H1 (cell line): ENCODE measurements around the gene COL20A1. TPM values are rescaled to one million over a fixed set of nuclear protein-coding genes. Genes with fewer than 3 reads are reported as not detected.

Experiments
- CTCF ChIA-PET: fragments of 300-600 bp; sonication (Branson Sonifier 250); formaldehyde crosslinking; loops from one replicate; lab custom pipeline; 2021; ENCODE audit not compliant: partially characterized antibody; lab: Charles Lee
- POLR2A ChIA-PET: fragments of 300-600 bp; sonication (Branson Sonifier 250); formaldehyde crosslinking; loops from one replicate; lab custom pipeline; 2021; ENCODE audit warnings: inconsistent platforms; ENCODE audit not compliant: partially characterized antibody; lab: Charles Lee
- DNase-seq, 2 experiments: peaks; one replicate each; pipeline versions ENCODE4 v3.0.0 to v3.0.0-alpha.2; 2010 to 2022; ENCODE audit warnings: low spot score in 2 of 2, low read depth in 1 of 2, mixed read lengths in 1 of 2
- FAIRE-seq: peaks from 2 replicates; lab custom pipeline; 2011; peaks lifted over from hg19 to GRCh38; lab: Jason Lieb, UNC
- H2AFZ ChIP-seq: 2 replicates; pipeline ENCODE4 v1.8.1; 2012; ENCODE audit warnings: low read length, inconsistent platforms
- H2AK5ac ChIP-seq: 2 replicates; pipeline ENCODE4 v1.6.1; 2013; ENCODE audit warnings: low read depth, low read length
- H2BK120ac ChIP-seq: replicated peaks from 2 replicates; pipeline ENCODE3; 2013; ENCODE audit warnings: low read depth, low read length, inconsistent platforms
- H2BK12ac ChIP-seq: 2 replicates; pipeline ENCODE4 v1.6.1; 2013; ENCODE audit warnings: low read depth, low read length
- H2BK15ac ChIP-seq: 2 replicates; pipeline ENCODE4 v1.6.1; 2013; ENCODE audit warnings: low read length
- H2BK20ac ChIP-seq: 2 replicates; pipeline ENCODE4 v1.6.1; 2013; ENCODE audit warnings: low read length
- H2BK5ac ChIP-seq: 2 replicates; pipeline ENCODE4 v1.6.1; 2013; ENCODE audit warnings: low read depth, low read length
- H3K14ac ChIP-seq: 2 replicates; pipeline ENCODE4 v1.6.1; 2013; ENCODE audit warnings: inconsistent platforms; ENCODE audit not compliant: insufficient read length
- H3K18ac ChIP-seq: 2 replicates; pipeline ENCODE4 v1.6.1; 2013; ENCODE audit warnings: low read length; ENCODE audit errors: extremely low read depth
- H3K23ac ChIP-seq: 2 replicates; pipeline ENCODE4 v1.6.1; 2013; ENCODE audit warnings: inconsistent platforms; ENCODE audit not compliant: insufficient read length
- H3K23me2 ChIP-seq: 2 replicates; pipeline ENCODE4 v1.6.1; 2013; ENCODE audit warnings: low read depth, low read length
- H3K27ac ChIP-seq: 2 replicates; pipeline ENCODE4 v1.6.1; 2011; ENCODE audit warnings: low read depth, low read length, inconsistent platforms
- H3K27me3 ChIP-seq, 4 experiments: replicated peaks in 1 of 4; 1 replicate in 1 of 4; 2 replicates in 3 of 4; pipeline versions ENCODE4 v1.6.1 to v1.8.1; 2011 to 2013; ENCODE audit warnings: low read length in 3 of 4, mild to moderate bottlenecking in 3 of 4, inconsistent platforms in 2 of 4, mixed read lengths in 2 of 4, moderate library complexity in 1 of 4; ENCODE audit not compliant: control insufficient read depth in 3 of 4, insufficient read depth in 3 of 4; ENCODE audit errors: extremely low read depth in 1 of 4
- H3K36me3 ChIP-seq, 4 experiments: 2 replicates each; pipeline versions ENCODE4 v1.6.1 to v1.8.1; 2011 to 2013; ENCODE audit warnings: mild to moderate bottlenecking in 4 of 4, low read length in 3 of 4, moderate library complexity in 2 of 4, control low read depth in 1 of 4, inconsistent platforms in 1 of 4; ENCODE audit not compliant: insufficient read depth in 4 of 4, control insufficient read depth in 2 of 4
- H3K4ac ChIP-seq: replicated peaks from 2 replicates; pipeline ENCODE3; 2013; ENCODE audit warnings: low read length, low read depth, mixed read lengths, inconsistent platforms; ENCODE audit not compliant: insufficient read length
- H3K4me1 ChIP-seq, 4 experiments: replicated peaks in 1 of 4; 1 replicate in 1 of 4; 2 replicates in 3 of 4; pipeline versions ENCODE4 v1.6.1 to v1.8.1; 2011 to 2013; ENCODE audit warnings: low read length in 3 of 4, inconsistent platforms in 2 of 4, mixed read lengths in 1 of 4; ENCODE audit not compliant: insufficient read depth in 4 of 4, control insufficient read depth in 3 of 4
- H3K4me2 ChIP-seq, 2 experiments: 2 replicates each; pipeline versions ENCODE4 v1.6.1 to v1.8.1; 2011 to 2013; ENCODE audit warnings: low read depth in 2 of 2, low read length in 2 of 2, control low read depth in 1 of 2, inconsistent platforms in 1 of 2, mild to moderate bottlenecking in 1 of 2; ENCODE audit not compliant: insufficient read depth in 1 of 2
- H3K4me3 ChIP-seq, 4 experiments: fragments of 200-600, 300-600 bp in 1 of 4; sonication (generic), shearing (Covaris generic), sonication (Bioruptor Twin) in 1 of 4; 2 replicates each; pipeline versions ENCODE4 v1.5.1 to v1.8.1; 2011 to 2016; ENCODE audit warnings: low read length in 4 of 4, low read depth in 3 of 4, control low read depth in 2 of 4, inconsistent platforms in 2 of 4, mild to moderate bottlenecking in 2 of 4, mixed read lengths in 1 of 4, moderate library complexity in 1 of 4; ENCODE audit not compliant: insufficient read depth in 2 of 4; ENCODE audit errors: extremely low read depth in 1 of 4
- H3K56ac ChIP-seq: replicated peaks from 2 replicates; pipeline ENCODE3; 2013; ENCODE audit warnings: low read depth, mild to moderate bottlenecking, mixed read lengths, low read length, inconsistent platforms; ENCODE audit not compliant: insufficient read length
- H3K79me1 ChIP-seq: 2 replicates; pipeline ENCODE4 v1.6.1; 2013; ENCODE audit warnings: low read depth, low read length, control low read depth
- H3K79me2 ChIP-seq, 2 experiments: 2 replicates each; pipeline versions ENCODE4 v1.6.1 to v1.8.1; 2012 to 2013; ENCODE audit warnings: low read length in 2 of 2, mild to moderate bottlenecking in 2 of 2, inconsistent platforms in 1 of 2; ENCODE audit not compliant: insufficient read depth in 2 of 2, control insufficient read depth in 1 of 2
- H3K9ac ChIP-seq, 4 experiments: replicated peaks in 1 of 4; 1 replicate in 1 of 4; 2 replicates in 3 of 4; pipeline versions ENCODE4 v1.6.1 to v1.8.1; 2011 to 2013; ENCODE audit warnings: low read depth in 3 of 4, low read length in 3 of 4, control low read depth in 2 of 4, mild to moderate bottlenecking in 2 of 4, moderate library complexity in 2 of 4, inconsistent platforms in 1 of 4; ENCODE audit errors: extremely low read depth in 1 of 4
- H3K9me3 ChIP-seq, 2 experiments: 2 replicates each; pipeline versions ENCODE4 v1.6.1 to v1.8.1; 2012 to 2013; ENCODE audit warnings: mild to moderate bottlenecking in 2 of 2, moderate library complexity in 2 of 2, control low read depth in 1 of 2, inconsistent platforms in 1 of 2, low read depth in 1 of 2, low read length in 1 of 2, mixed read lengths in 1 of 2; ENCODE audit not compliant: insufficient read depth in 2 of 2
- H4K20me1 ChIP-seq, 2 experiments: replicated peaks in 1 of 2; 2 replicates each; pipeline versions ENCODE3 to v1.8.1; 2011 to 2013; ENCODE audit warnings: inconsistent platforms in 2 of 2, low read length in 2 of 2, mild to moderate bottlenecking in 1 of 2; ENCODE audit not compliant: insufficient read depth in 2 of 2, control insufficient read depth in 1 of 2
- H4K5ac ChIP-seq: 2 replicates; pipeline ENCODE4 v1.6.1; 2013; ENCODE audit warnings: low read length, low read depth, mixed read lengths, inconsistent platforms; ENCODE audit not compliant: insufficient read length
- H4K8ac ChIP-seq: 2 replicates; pipeline ENCODE4 v1.8.0; 2013; ENCODE audit warnings: mild to moderate bottlenecking, moderate library complexity, low read length, inconsistent platforms; ENCODE audit not compliant: insufficient read depth; ENCODE audit errors: extremely low read depth
- H4K91ac ChIP-seq: replicated peaks from 2 replicates; pipeline ENCODE3; 2013; ENCODE audit warnings: low read length, mixed read lengths, inconsistent platforms; ENCODE audit not compliant: insufficient read length
- EGR1 ChIP-seq: IDR thresholded peaks from 2 replicates; pipeline ENCODE4 v1.6.1; 2011; ENCODE audit warnings: low read depth, low read length, borderline replicate concordance
- GTF2F1 ChIP-seq: IDR thresholded peaks from 2 replicates; pipeline ENCODE4 v1.6.1; 2012; ENCODE audit warnings: low read depth, low read length, improper control_type of control experiment, borderline replicate concordance
- HDAC2 ChIP-seq, 2 experiments: fragments of 300-600 bp in 1 of 2; sonication (generic) in 1 of 2; IDR thresholded peaks; 2 replicates each; pipeline ENCODE4 v1.6.1; 2011 to 2012; ENCODE audit warnings: low read depth in 2 of 2, low read length in 2 of 2, mild to moderate bottlenecking in 2 of 2, moderate library complexity in 2 of 2, borderline replicate concordance in 1 of 2, inconsistent platforms in 1 of 2
- KDM5A ChIP-seq: fragments of 200-600 bp; IDR thresholded peaks from 2 replicates; pipeline ENCODE4 v1.7.1; 2012; ENCODE audit warnings: mild to moderate bottlenecking, low read length, inconsistent platforms, mixed read lengths
- MAFK ChIP-seq: IDR thresholded peaks from 2 replicates; pipeline ENCODE4 v1.6.1; 2012; ENCODE audit warnings: low read depth, mild to moderate bottlenecking, improper control_type of control experiment, low read length
- RFX5 ChIP-seq: IDR thresholded peaks from 2 replicates; pipeline ENCODE4 v1.6.1; 2011; ENCODE audit warnings: low read depth, low read length, improper control_type of control experiment, borderline replicate concordance
- SIX5 ChIP-seq: IDR thresholded peaks from 2 replicates; pipeline ENCODE4 v1.6.1; 2011; ENCODE audit warnings: mild to moderate bottlenecking, low read depth, low read length
- SRF ChIP-seq: IDR thresholded peaks from 2 replicates; pipeline ENCODE4 v1.6.1; 2011; ENCODE audit warnings: mild to moderate bottlenecking, low read depth, low read length, moderate library complexity
- WGBS, 2 experiments: shearing (Covaris generic) in 1 of 2; methylation state at CpG; one replicate each; pipeline versions ENCODE4 v1.1.6 to v1.1.7; 2013 to 2015; ENCODE audit warnings: low lambda C conversion rate in 2 of 2, mixed read lengths in 2 of 2, inconsistent platforms in 1 of 2, low coverage in 1 of 2, missing lambda C conversion rate in 1 of 2; ENCODE audit not compliant: insufficient replicate concordance in 2 of 2, insufficient coverage in 1 of 2, insufficient read length in 1 of 2; ENCODE audit errors: extremely low coverage in 1 of 2, missing lambda C conversion rate in 1 of 2; 5-methylcytosine and 5-hydroxymethylcytosine counted together
- polyA plus RNA-seq, 7 experiments: library from polyadenylated mRNA; depleted of rRNA in 3 of 7; stranded (reverse) in 5 of 7; unstranded in 2 of 7; fragments of >200 nt in 5 of 7; fragments of 200-250 nt in 2 of 7; gene quantifications; 1 replicate in 5 of 7; 2 replicates in 1 of 7; 4 replicates in 1 of 7; pipeline versions ENCODE4 v1.2.1 to v1.2.3, GENCODE V29; 2011 to 2013; ENCODE audit warnings: missing spikeins in 2 of 7, mixed read lengths in 2 of 7
- total RNA-seq: library from RNA; stranded (reverse); fragmentation: NEBNext Ultra II Directional; extraction: Animal tissue kit (Norgen Biotek cat#: 25700); gene quantifications from 2 replicates; pipeline ENCODE4 v1.2.1, GENCODE V29; 2021
- TF ChIP-seq, protein P1 (sequence below): IDR thresholded peaks from 2 replicates; pipeline ENCODE4 v1.6.1; 2012; ENCODE audit warnings: inconsistent platforms

Gene COL20A1
- total and polyA plus RNA-seq, 2 of the 8 experiments (the other 6 are each of a cell fraction or from before 2014, with no cell fraction given): 0.19 to 0.21 TPM

DNA sequence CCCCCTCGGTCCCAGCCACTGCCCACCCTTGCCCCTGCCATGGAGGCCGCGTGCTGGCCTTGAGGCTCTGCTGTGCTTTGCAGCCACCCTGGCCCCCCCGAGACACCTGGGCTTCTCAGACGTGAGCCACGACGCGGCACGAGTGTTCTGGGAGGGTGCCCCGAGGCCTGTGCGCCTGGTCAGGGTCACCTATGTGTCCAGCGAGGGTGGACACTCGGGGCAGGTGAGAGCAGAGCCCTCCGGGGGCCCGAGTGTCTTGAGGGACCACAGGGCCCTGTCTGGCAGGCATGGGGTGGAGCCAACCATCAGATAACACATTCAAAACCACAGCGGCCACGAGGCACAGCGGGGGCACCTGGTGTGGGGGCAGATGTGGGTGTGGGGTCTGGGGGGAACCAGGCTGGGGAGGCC, 18.9 kb downstream of the COL20A1 start:
- Histone ChIP-seq H3K23ac (no peak overlapping the region), H3K14ac (no peak overlapping the region), H3K4me3 (no peak overlapping the region), H4K8ac (no peak overlapping the region), H3K4me2 (no peak overlapping the region), H2AK5ac (no peak overlapping the region), H4K91ac (no peak overlapping the region)
- no peak for DNase-seq
- TF ChIP-seq EGR1 (no peak), HDAC2 (IDR thresholded peaks at IDR 0.05; ENCODE audit: borderline replicate concordance in 1 of 2, low read depth in 2 of 2, low read length in 2 of 2) (no peak), RFX5 (no peak), SRF (no peak), GTF2F1 (no peak), KDM5A (no peak), MAFK (no peak), SIX5 (no peak)
- TF ChIP-seq, protein P1, sequence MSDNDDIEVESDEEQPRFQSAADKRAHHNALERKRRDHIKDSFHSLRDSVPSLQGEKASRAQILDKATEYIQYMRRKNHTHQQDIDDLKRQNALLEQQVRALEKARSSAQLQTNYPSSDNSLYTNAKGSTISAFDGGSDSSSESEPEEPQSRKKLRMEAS: no peak
- TF ChIP-seq, all 59 proteins: peak for 0
- Histone ChIP-seq H3K27me3 (no peaks in the 10 kb centered on the region), H2BK120ac (no peak overlapping the region), H3K79me1 (no peaks in the 10 kb centered on the region), H4K5ac (no peak overlapping the region), H4K20me1 (no peaks in the 10 kb centered on the region), H3K79me2 (no peaks in the 10 kb centered on the region), H2BK12ac (no peak overlapping the region), H3K9me3 (no peaks in the 10 kb centered on the region), H3K56ac (no peak overlapping the region), H3K23me2 (no peaks in the 10 kb centered on the region), H3K4me1 (no peaks in the 10 kb centered on the region; a peak in 2 of 7 replicates), H2BK15ac (no peak overlapping the region), H3K9ac (no peak overlapping the region), H3K4ac (no peak overlapping the region), H3K18ac (no peak overlapping the region), H3K27ac (no peak overlapping the region), H2BK5ac (no peak overlapping the region), H2AFZ (no peak overlapping the region), H3K36me3 (no peaks in the 10 kb centered on the region; a peak in 1 of 8 replicates), H2BK20ac (no peak overlapping the region)
- ChIA-PET CTCF (interaction anchor here (1.4 to 6.5 kb wide), 3 partner anchors 17 to 69 kb away, joined by 9 to 230 read pairs (median 43); no protein-coding TSS in a partner anchor), POLR2A (no interaction called here)
- 84% methylated on average over 18 of the region's 18 CpGs; no CpG with 5 or more reads in 1 of the 2 experiments for WGBS, 2 experiments
- no peak for FAIRE-seq
